NCI-H146 treated with DMSO at 0.1 percent for 48 hours (cell line): ENCODE data around the gene CYB5D1.
"Not testable (repeated sequence)": the region's sequence is repeated elsewhere in the genome, so short reads cannot be mapped to it uniquely, and the experiment has no call there.

Source experiments
- DNase-seq: peaks from one replicate; lab custom pipeline; 2025; ENCODE audit not compliant: unreplicated experiment; lab: John Stamatoyannopoulos, UW

The CYB5D1 gene, protein sequence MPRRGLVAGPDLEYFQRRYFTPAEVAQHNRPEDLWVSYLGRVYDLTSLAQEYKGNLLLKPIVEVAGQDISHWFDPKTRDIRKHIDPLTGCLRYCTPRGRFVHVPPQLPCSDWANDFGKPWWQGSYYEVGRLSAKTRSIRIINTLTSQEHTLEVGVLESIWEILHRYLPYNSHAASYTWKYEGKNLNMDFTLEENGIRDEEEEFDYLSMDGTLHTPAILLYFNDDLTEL

DNA sequence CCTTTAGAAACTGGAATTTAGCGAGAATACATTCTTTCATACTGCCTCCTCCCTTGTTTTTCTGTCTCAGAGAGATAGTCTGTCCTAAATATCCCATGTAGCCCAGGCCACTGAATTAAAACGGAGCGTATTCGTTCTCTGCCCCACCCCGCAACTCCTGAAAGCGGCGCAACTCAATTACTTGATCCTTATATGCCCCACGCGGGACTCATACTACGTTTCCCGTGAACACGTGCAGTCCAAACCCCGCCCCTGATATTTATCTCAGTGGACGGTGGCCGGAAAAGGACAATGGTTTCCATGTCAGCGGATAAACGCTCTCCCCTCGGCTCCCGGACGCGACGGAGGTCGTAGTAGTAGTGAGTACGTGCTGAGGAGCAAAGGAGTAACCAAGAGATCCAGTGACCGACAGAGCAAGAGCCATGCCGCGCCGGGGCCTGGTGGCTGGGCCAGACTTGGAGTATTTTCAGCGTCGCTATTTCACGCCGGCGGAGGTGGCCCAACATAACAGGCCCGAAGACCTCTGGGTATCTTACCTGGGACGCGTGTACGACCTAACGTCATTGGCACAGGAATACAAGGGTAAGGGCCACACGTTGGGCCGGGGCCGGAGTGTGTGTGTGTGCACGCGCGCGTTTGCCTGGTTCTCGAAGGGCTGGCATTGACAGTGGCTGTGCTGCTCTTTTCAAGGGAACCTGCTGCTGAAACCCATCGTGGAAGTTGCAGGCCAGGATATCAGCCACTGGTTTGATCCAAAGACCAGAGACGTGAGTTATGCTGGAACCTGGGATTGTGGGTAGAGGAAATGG, at the start of gene CYB5D1:
CYB5D1 (plus strand) TSS at position 291 of the 809 bp plus-strand sequence; CDS start at position 423, 132 bp downstream.
- no peak for DNase-seq

DNA sequence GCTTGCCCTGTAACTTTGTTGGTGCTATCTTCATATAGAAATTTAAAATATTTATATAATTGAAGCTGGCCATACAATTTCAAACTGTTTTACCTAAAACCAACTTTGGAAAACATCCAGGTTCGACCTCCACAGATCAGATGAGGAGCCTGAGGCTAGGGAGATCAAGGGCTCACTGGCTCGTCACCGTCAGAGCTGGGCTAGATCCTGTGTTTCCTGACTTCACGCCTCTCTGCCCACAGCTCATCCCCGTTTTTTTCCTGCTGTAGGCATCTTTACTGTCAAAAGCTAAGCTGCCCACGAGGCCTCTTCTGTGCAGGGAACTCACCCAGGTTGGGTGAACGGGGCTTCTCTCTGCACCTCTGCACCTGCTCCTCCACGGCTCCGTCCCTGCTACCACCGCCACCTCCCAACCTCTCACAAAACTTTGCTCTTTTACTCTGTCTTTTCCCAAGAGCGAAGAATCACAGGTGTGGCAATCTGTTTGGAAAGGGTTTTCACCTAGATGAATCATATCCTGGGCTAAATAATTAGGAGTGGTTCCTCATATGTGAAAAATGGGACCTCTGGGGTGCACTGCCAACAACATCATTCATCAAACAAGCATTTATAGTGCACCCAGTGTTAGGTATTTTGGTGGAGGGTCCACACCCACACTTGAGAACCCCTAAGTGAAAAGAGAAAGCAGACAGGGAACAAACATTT, 48.6 kb upstream of the CYB5D1 start:
- no peak for DNase-seq

DNA sequence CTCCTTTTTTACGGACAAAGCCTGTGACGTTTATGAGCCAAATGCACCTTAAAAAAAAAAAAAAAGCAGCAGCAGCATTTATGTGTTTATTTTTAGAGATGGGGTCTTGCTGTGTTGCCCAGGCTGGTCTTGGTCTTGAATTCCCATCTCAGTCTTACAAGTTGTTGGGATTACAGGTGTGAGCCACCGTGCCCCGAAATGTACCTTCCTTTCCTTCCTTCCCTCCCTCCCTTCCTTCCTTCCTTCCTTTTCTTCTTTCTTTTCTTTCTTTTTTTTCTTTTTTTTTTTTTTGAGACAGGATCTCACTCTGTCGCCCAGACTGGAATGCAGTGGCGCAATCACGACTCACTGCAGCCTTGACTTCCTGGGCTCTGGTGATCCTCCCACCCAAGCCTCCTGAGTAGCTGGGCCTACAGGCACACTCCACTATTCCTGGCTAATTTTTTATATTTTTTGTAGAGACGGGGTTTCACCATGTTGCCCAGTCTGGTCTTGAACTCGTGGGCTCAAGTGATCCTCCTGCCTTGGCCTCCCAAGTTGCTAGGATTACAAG, 47.9 kb upstream of the CYB5D1 start:
- not testable (repeated sequence) for DNase-seq

DNA sequence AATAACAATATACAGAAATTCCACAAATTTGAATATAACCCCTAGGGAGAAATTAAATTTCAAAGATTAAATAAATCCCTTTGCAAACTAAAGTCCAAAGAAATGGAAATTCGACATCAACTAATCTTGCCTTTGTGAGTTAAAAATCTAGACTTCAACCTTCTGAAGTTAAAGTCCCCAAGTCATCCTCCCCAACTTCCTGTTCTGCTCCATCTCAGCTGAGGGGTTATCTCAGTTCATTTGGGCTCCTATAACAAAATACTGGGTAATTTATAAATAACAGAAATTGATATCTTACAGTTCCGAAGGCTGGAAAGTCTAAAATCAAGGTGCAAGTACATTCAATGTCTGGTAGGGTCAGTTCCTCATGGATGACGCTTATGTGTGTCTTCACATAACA, 46.6 kb upstream of the CYB5D1 start:
- DNase-seq = no peak

DNA sequence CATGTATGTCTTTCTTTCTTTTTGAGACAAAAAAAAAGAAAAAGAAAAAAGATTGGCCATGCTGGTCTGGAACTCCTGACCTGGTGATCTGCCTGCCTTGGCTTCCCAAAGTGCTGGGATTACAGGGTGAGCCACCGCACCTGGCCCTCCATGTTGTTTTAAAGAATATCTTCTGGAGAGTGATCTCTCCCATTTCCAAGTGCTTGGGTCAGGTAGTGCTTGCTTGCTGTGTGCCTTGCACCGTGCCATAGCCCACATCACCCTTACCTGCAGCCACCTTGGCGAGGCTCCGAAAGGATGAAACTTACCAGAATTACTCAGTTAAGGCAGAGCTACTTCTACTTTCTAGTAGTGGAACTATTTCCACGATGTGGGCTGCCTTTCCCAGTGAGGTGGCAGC, 42.8 kb upstream of the CYB5D1 start:
- no peak for DNase-seq

DNA sequence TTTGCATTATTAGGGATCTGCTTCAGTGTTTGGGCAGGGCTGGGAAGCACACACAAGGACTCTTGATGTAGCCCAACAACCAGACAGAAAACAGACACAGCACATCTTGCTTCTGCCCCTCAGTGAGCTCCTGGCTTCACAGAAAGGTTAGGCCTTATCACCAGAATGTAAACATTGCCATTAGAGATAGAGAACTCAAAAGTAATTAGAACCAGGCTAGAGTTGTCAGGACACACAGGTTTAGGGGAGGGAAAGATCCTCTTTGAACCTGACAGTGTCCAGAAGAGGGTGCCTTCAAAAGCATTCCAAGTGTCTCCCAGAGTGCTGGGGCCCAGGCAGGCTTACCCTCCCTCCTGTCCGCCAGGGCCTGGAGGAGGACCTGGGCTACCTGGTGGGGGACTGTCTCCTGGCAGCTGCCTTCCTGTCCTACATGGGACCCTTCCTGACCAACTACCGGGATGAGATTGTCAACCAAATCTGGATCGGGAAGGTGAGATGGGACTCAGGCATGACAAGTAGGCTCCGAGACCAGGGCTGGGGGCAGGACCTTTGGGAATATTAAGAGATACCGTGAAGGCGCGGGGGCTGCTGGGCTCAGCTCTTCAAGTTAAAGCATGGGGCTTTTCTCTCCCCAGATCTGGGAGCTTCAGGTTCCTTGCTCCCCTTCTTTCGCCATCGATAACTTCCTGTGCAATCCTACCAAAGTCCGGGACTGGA, 40.7 kb upstream of the CYB5D1 start:
- no peak for DNase-seq

DNA sequence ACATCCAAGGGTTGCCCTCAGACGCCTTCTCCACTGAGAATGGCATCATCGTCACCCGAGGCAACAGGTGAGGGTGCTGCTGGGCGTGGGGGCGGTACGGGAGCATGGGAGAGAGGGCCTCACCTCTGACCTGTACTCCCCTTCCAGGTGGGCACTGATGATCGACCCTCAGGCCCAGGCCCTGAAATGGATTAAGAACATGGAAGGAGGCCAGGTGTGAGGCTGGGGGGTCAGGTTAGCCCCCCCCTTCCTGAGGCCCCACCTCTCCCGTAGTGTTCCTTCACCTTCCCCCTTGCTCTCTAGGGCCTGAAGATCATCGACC, 40.2 kb upstream of the CYB5D1 start:
- DNase-seq = no peak

DNA sequence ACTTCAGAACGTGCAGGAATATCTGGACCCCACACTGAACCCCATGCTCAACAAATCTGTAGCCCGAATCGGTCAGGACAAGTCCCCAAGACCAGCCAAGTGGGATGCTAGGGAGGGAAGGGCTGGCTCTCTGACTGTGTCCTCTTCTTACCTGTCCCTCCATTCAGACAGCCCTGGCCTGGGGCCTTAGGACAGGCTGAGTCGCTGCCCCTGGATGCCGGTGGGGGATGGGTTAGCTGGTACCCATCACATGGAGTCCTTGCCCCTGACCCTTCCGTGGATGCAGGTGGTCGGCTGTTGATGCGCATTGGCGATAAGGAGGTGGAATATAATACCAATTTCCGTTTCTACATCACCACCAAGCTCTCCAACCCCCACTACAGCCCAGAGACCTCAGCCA, 39.8 kb upstream of the CYB5D1 start:
- no peak for DNase-seq

DNA sequence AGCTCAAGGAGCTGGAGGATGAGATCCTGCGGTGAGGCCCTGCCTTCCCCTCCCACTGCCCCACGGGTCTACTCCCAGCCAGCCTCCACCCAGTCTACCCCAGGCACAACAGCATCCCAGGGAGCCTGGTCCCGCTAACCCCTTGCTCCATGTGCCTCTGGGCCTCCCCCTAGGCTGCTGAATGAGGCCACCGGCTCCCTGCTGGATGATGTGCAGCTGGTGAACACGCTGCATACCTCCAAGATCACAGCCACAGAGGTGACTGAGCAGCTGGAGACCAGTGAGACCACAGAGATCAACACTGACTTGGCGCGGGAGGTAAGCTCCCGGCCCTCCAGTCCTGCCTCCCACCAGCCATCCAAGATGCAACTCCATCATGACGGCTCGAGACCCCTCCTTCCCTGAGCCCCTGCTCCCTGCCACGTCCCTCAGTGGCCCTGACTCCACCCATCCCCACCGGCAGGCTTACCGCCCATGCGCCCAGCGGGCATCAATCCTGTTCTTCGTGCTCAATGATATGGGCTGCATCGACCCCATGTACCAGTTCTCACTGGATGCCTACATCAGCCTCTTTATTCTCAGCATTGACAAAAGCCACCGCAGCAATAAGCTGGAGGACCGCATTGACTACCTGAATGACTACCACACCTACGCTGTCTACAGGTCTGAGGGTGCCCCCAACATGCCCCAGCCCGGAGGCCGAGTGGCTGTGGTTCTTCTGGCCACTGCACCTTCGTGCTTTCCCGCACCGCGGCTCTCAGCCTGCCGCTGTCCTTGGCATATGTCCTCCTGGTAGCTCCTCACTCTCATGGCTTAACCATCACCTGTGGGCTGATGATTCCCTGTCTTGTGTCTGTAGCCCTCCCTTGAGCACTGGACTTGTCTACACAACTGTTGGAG, 38.8 kb upstream of the CYB5D1 start:
- no peak for DNase-seq

DNA sequence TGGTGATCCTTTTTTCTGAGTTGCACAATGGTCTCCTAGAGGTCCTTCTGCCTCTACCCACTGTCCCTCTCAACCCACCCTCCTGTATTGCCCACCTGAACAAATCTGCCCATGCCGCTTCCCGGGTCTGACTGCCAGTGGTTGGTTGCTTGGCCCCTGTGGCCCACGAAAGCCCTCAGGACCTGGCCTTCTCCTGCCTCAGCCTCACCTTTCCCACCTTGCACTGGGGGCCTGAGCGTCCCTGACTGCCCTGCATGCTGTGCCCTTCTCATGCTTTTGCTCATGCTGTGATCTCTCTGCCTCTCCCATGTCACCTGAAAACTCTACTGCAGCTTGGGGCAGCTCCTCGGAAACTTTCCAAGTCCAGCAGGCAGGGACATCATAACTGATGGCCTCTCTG, 37.6 kb upstream of the CYB5D1 start:
- DNase-seq = no peak

DNA sequence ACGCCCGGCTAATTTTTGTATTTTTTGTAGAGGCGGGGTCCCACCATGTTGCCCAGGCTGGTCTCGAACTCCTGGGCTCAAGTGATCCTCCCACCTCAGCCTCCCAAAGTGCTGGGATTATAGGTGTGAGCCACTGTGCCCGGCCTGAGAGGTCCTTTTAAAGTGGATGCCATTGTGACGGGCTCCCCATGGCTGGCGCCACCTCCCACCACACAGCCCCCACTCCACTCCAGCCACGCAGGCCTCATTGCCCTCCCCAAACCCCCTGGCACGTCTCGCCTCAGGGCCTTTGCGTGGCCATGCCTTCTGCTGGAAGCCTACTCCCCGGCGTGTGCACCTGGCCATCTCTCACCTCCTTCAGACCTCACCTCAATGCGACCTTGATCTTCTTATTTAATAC, 35.7 kb upstream of the CYB5D1 start:
- no peak for DNase-seq

DNA sequence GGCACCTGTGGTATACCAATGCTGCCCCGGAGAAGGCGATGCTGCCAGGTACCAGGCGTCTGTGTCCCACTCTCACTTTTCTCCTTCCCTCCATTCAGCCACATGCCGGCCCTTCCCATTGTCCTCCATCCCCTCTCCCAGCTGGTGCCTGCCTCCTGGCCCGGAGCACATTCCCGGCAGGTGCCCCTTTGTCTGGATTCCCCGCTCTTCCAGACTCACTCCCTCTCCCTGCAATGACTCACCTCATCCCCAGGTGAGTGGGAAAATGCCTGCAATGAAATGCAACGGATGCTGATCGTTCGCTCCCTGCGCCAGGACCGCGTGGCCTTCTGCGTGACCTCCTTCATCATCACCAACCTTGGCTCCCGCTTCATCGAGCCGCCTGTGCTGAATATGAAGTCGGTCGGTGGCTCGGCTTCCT, 34.2 kb upstream of the CYB5D1 start:
- DNase-seq = peak; percentile 61

DNA sequence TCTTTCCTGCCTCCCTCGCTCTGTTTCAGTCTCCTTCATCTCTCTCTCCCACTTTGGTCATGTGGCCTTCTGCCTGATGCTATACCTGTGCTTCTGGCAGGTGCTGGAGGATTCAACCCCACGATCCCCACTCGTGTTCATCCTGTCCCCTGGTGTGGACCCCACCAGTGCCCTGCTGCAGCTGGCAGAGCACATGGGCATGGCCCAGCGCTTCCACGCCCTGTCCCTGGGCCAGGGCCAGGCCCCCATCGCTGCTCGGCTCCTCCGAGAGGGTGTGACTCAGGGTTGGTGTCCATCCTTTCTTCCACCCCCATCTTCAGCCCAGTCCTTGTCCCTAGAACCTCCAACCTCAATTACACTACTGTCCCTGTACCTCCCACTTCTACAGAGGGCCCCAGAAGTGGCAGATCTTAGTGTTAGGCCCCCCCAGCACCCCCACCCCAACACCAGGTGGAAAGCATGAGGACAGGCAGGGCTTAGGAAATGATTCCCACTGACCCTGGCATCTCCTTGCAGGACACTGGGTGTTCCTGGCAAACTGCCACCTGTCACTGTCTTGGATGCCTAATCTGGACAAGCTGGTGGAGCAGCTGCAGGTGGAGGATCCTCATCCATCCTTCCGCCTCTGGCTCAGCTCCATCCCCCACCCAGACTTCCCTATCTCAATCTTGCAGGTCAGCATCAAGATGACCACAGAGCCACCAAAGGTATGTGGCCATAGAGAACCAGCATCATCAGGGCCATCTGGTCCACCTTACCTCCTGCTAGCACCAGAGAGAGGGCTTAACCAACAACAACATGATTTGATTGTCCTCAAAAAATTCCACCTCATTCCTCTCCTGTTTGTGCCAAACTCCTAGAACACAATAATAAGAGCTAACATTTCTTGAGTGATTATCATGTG, 33.5 kb upstream of the CYB5D1 start:
- DNase-seq = no peak

DNA sequence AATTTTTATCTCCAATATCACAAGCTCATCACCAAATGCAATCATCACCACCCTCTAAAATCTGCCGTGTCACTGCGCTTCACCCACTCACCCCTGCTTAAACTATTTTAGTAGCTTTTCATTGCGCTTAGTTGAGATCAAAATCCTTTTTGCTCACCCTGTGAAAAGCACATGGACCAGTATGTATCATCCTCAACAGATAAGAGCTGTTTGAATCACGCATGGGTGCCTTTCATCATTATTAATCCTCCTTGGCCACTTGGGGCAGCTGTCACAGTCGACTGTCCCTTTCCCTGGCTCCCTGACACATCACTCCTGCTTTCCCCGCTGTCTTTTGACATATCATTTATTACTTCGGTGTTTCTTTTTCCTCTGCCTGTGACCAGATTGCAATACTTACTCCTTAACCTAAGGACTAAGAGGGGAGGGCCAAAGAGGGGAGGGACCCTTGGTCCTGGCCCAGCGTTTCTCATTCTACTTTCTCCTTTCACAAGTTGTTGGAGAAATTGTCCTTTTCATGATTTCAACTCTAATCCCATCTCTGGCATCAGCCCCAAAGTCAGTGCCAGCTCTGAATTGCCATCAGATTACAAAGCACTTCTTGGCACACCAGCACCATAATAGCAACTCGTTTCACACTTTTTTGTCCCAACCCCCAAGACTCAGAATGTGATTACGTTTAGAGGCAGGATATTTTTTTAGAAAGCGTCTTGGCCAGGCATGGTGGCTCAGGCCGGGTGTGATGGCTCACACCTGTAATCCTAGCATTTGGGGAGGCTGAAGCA, 32.4 kb upstream of the CYB5D1 start:
- no peak for DNase-seq

DNA sequence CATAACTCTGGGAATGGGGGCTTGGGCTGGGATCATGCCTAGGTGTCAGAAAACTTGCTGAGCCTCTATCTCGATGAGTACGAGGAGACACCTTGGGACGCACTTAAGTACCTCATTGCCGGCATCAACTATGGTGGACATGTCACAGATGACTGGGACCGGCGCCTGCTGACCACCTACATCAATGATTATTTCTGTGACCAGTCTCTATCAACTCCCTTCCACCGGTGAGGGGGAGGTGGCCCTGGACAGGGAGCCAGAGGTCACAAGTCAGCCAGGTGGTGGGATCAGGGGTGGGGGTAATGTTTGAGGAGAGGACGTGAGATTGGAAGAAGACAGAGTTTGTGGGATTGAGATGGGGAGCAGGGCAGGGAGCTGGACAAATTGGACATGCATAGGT, 27.2 kb upstream of the CYB5D1 start:
- DNase-seq = no peak

DNA sequence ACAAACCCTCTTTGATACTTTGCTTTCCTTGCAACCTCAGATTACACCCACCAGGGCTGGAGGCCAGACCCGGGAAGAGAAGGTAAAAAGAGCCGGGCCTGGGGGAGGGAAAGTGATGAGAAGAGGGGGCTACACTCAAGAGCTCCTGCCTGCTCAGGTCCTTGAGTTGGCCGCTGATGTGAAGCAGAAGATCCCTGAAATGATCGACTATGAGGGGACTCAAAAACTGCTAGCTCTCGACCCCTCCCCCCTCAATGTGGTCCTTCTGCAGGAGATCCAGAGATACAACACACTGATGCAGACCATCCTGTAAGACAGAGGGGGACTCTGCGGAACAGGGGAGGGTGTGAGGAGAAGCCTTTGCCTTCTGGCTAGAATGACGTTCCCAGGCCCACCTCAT, 26.6 kb upstream of the CYB5D1 start:
- no peak for DNase-seq

DNA sequence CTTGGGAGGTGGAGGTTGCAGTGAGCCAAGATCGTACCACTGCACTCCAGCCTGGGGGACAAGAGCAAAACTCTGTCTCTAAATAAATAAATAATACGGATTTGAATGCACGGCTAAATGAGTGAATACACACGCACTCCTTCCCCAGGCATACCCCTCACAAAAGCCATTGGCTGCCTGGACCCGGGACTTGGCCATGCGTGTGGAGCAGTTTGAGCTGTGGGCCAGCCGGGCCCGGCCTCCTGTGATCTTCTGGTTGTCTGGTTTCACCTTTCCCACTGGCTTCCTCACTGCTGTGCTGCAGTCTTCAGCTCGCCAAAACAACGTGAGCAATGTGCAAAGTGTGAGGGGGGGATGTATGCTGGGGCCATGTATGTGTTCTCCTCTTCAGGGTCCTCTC, 25.4 kb upstream of the CYB5D1 start:
- DNase-seq = no peak

DNA sequence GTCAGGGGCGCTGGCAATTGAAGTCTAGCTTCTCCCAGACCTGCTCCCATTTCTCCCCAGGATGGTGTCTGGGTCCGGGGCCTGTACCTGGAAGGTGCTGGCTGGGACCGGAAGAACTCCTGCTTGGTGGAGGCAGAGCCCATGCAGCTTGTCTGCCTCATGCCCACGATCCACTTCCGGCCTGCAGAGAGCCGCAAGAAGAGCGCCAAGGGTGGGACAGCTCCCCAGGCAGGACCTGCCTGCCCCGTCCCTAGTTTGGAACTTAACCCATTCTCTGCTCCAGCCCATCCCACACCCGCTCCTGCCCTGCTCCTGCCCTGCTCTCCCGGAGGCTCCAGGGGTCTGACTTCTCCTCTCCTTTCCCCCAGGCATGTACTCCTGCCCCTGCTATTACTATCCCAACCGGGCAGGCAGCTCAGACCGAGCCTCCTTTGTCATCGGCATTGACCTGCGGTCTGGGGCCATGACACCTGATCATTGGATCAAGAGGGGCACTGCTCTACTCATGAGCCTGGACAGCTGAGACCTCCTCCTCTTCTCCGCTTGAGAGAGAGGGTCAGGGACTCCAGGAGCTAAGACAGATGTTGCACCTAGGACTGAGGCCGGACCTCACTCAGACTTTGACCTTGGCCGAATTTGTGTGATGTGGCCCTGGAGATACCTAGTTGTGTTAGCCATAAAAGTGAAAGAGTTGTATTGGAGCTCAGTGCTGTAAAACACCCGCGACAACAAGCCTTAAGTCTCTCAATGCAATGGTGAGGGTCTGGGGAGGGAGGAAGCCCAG, 24.6 kb upstream of the CYB5D1 start:
- no peak for DNase-seq
